SH-SY5Y (cell line): ENCODE data around the gene MBNL2.

Experiments used
- GATA2 ChIP-seq: IDR thresholded peaks from 2 replicates; pipeline ENCODE4 v1.6.1; 2011; ENCODE audit warnings: mild to moderate bottlenecking, low read depth, low read length
- GATA3 ChIP-seq: IDR thresholded peaks from 2 replicates; pipeline ENCODE4 v1.6.1; 2011; ENCODE audit warnings: low read depth, mild to moderate bottlenecking, low read length, moderate library complexity

- TF ChIP-seq GATA3 (no peak), GATA2 (no peak)
These were observed 64.9 kb downstream of the MBNL2 start for GRCh38 chr13:97287047-97287383.
